Transverse colon (tissue), 4 donors: ENCODE results near the gene PCSK5. TPM values are rescaled to one million over a fixed set of nuclear protein-coding genes. Genes with fewer than 3 reads are reported as not detected.

ENCODE experiments used
- DNase-seq: peaks from one replicate; pipeline ENCODE4 v3.0.0-alpha.2; 2019
- H3K27ac ChIP-seq, 4 donors: fragments of 200-600 bp; sonication (generic); 2 replicates each; pipeline ENCODE4 v1.5.1; 2016 to 2018; ENCODE audit warnings: inconsistent platforms in 4 of 4
- H3K27me3 ChIP-seq: fragments of 200-600 bp; sonication (generic); 2 replicates; pipeline ENCODE4 v1.5.1; 2017; ENCODE audit warnings: inconsistent platforms
- H3K36me3 ChIP-seq, 4 donors: fragments of 200-600 bp; sonication (generic); 2 replicates each; pipeline ENCODE4 v1.5.1; 2017 to 2019; ENCODE audit warnings: inconsistent platforms in 4 of 4
- H3K4me1 ChIP-seq, 4 donors: fragments of 200-600 bp; sonication (generic); 2 replicates each; pipeline ENCODE4 v1.5.1; 2017 to 2020; ENCODE audit warnings: inconsistent platforms in 4 of 4
- H3K4me3 ChIP-seq, 4 donors: fragments of 200-600 bp; sonication (generic); 1 replicate in 1 of 4; 2 replicates in 3 of 4; pipeline versions ENCODE4 v1.5.1 to v1.6.1; 2017 to 2019; ENCODE audit warnings: inconsistent platforms in 4 of 4
- H3K9me3 ChIP-seq, 2 donors: fragments of 200-600 bp; sonication (generic); 2 replicates each; pipeline ENCODE4 v1.5.1; 2017 to 2019; ENCODE audit warnings: inconsistent platforms in 2 of 2
- EP300 ChIP-seq: sonication (generic); formaldehyde crosslinking; IDR thresholded peaks from one replicate; pipeline ENCODE4 v1.6.1; 2017; ENCODE audit warnings: antibody characterized with exemption, low read depth
- POLR2A ChIP-seq: fragments of 450-650 bp; IDR thresholded peaks from one replicate; pipeline ENCODE4 v1.6.1; 2016; ENCODE audit warnings: antibody characterized with exemption, mild to moderate bottlenecking, moderate library complexity
- POLR2AphosphoS5 ChIP-seq, 3 donors: sonication (generic); formaldehyde crosslinking; IDR thresholded peaks; one replicate each; pipeline ENCODE4 v1.6.1; 2016; ENCODE audit warnings: antibody characterized with exemption in 3 of 3
- WGBS, 2 donors: methylation state at CpG; one replicate each; pipeline ENCODE4 v1.1.5; 2018; ENCODE audit warnings: low coverage in 1 of 2; 5-methylcytosine and 5-hydroxymethylcytosine counted together
- in situ Hi-C, 4 donors: fragments of 200-750 bp; cut with MboI; loops; one replicate each; pipeline versions ENCODE4 v1.15.0 to v1.15.1; 2017; ENCODE audit warnings: low sequenced_read_pairs in 3 of 4, low pct_ligation_motif_present in 1 of 4, low pct_unique_long_range_greater_than_20kb in 1 of 4
- intact Hi-C: fragments of 100-400 bp; cut with DNase I; formaldehyde crosslinking; loops from one replicate; pipeline ENCODE4 v1.15.1; 2023; ENCODE audit warnings: low total_unique reads
- total RNA-seq, 4 donors: library from RNA; depleted of rRNA; stranded (reverse); fragments of >200 nt; gene quantifications; one replicate each; pipeline ENCODE4 v1.1.0, GENCODE V29; 2016
- TF ChIP-seq, protein P1 (sequence below), 5 experiments: fragments of 200-600 bp in 3 of 5; fragments of 450-650 bp in 2 of 5; sonication (generic) in 3 of 5; IDR thresholded peaks; 1 replicate in 2 of 5; 2 replicates in 3 of 5; pipeline ENCODE4 v1.5.1; 2016 to 2017; ENCODE audit warnings: antibody characterized with exemption in 5 of 5, inconsistent platforms in 3 of 5, mild to moderate bottlenecking in 2 of 5, moderate library complexity in 1 of 5

The PCSK5 gene
- total RNA-seq, 4 donors from 2014 or later = 110 to 248 (median 127) TPM

DNA sequence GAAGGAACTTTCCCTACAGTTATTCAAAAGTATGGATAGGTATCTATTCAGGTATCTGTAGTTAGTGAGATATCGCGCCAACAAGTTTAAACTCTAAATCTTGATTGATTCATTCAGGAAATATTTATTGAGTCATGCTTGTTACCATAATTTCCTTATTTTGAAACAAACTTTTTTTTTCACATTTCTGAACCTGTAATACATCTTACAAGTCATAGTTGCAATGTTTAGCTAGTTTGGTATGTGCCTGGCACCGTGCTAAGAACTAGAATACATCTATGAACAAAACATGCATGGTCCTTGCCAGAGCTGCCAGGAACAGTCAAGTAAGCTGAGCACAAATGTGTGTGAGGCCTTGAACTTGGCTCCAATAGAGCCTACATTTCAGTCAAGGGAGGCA lies 226.4 kb downstream of the PCSK5 start:
- in situ Hi-C loops (no loop called here), intact Hi-C loops (no loop called here)
- H3K4me3 ChIP-seq = no peak overlapping the region
- H3K9me3 ChIP-seq = no peaks in the 10 kb centered on the region
- TF ChIP-seq POLR2A (no peak), EP300 (no peak)
- H3K27me3 ChIP-seq = no peaks in the 10 kb centered on the region
- H3K4me1 ChIP-seq = peaks cover 0 to 5% (median 0%) of the 10 kb centered on the region in 4 donors
- DNase-seq = no peak
- H3K36me3 ChIP-seq = no peaks in the 10 kb centered on the region
- WGBS, 2 donors = 72 to 84% methylated on average over 3 of the region's 3 CpGs
- no peak overlapping the region for H3K27ac ChIP-seq

DNA sequence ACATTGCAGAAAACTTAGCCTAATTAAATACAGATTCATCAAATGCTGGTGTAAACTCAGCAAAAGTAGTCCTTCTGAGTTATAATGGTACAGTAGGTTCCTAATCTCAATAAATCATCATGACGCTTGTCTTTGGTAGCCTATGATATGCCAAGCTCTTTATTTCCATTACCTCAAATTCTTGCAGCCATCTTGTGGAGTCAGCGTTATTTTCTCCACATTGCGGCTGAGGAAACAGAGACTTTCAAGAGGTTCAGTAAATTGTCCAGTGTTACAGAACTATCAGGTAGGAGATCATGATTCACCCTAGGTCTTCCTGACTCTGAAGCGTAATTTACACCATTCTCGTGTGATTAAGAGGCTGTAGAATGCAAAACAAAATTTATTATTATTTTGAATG lies 237.2 kb downstream of the PCSK5 start:
- intact Hi-C loops = no loop called here
- WGBS, 2 donors = 86 to 97% methylated on average over 5 of the region's 5 CpGs

DNA sequence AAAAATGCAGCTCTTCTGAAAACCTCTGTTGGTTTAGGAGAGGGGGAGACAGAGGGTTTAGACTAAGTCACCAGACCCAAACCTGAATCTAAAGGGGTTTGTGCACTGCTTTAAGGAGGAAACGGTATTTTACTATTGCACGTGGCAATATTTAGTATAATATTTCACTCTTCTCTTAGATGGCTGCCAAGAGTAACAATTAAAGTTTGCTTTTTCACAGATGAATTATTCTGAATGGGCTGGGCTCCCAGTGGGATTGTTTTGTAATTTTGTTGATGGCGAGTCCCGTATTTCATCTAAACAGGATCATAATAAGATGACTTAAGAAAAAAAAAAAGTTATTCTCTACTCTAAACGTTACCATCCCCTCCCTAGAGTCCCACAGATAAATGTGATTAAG lies 245.4 kb downstream of the PCSK5 start:
- no peak for TF ChIP-seq POLR2AphosphoS5 (IDR thresholded peaks at IDR 0.05)
- no peak for TF ChIP-seq EP300
- TF ChIP-seq POLR2A = no peak
- Histone ChIP-seq H3K36me3 (no peaks in the 10 kb centered on the region), H3K9me3 (no peaks in the 10 kb centered on the region), H3K27ac (no peak overlapping the region), H3K27me3 (no peaks in the 10 kb centered on the region), H3K4me1 (peaks cover 0 to 12% (median 0%) of the 10 kb centered on the region in 4 donors), H3K4me3 (no peak overlapping the region)
- intact Hi-C loops = no loop called here
- WGBS, 2 donors = 41 to 50% methylated on average over 5 of the region's 5 CpGs
- in situ Hi-C loops = no loop called here
- DNase-seq = no peak

More for the DNA sequence above, 237.2 kb downstream of the PCSK5 start:
- no peaks in the 10 kb centered on the region for H3K9me3 ChIP-seq
- no peaks in the 10 kb centered on the region for H3K4me1 ChIP-seq
- H3K4me3 ChIP-seq = no peak overlapping the region
- no peak for DNase-seq
- H3K27ac ChIP-seq = no peak overlapping the region
- H3K27me3 ChIP-seq = no peaks in the 10 kb centered on the region
- in situ Hi-C loops = no loop called here
- no peak for TF ChIP-seq EP300
- no peak for TF ChIP-seq POLR2AphosphoS5 (IDR thresholded peaks at IDR 0.05)
- TF ChIP-seq POLR2A = no peak
- TF ChIP-seq, protein P1, sequence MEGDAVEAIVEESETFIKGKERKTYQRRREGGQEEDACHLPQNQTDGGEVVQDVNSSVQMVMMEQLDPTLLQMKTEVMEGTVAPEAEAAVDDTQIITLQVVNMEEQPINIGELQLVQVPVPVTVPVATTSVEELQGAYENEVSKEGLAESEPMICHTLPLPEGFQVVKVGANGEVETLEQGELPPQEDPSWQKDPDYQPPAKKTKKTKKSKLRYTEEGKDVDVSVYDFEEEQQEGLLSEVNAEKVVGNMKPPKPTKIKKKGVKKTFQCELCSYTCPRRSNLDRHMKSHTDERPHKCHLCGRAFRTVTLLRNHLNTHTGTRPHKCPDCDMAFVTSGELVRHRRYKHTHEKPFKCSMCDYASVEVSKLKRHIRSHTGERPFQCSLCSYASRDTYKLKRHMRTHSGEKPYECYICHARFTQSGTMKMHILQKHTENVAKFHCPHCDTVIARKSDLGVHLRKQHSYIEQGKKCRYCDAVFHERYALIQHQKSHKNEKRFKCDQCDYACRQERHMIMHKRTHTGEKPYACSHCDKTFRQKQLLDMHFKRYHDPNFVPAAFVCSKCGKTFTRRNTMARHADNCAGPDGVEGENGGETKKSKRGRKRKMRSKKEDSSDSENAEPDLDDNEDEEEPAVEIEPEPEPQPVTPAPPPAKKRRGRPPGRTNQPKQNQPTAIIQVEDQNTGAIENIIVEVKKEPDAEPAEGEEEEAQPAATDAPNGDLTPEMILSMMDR (IDR thresholded peaks at IDR 0.05) = no peak
- no peaks in the 10 kb centered on the region for H3K36me3 ChIP-seq

DNA sequence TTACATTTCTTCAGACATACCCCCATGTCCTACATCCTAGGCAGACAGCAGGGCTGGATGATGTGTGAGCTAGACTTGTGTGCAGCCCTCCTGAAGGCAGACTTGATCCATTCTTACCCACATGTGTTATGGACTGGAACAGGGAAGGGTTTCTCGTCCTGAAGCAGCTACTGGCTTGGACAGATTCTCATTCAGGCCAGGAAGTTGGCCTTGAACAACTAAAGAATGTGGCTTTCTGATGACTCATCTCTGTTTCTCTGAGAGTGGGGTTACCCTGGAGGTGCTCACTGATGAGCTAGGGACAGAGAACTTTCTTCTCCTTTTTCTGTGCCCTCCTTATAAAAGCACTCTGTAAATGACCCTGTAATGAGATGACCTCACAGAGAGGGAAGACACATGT lies 246.5 kb downstream of the PCSK5 start:
- Histone ChIP-seq H3K4me1 (peaks cover 0 to 12% (median 0%) of the 10 kb centered on the region in 4 donors), H3K27ac (no peak overlapping the region), H3K9me3 (no peaks in the 10 kb centered on the region), H3K27me3 (no peaks in the 10 kb centered on the region), H3K4me3 (no peak overlapping the region), H3K36me3 (no peaks in the 10 kb centered on the region)
- TF ChIP-seq EP300 = no peak
- no peak for TF ChIP-seq POLR2AphosphoS5 (IDR thresholded peaks at IDR 0.05)
- TF ChIP-seq POLR2A = no peak
- TF ChIP-seq, protein P1 (IDR thresholded peaks at IDR 0.05) = no peak
- intact Hi-C loops (no loop called here), in situ Hi-C loops (no loop called here)
- DNase-seq = no peak
- 44% methylated on average over 1 of the region's 1 CpG; no CpG with 5 or more reads in 1 of the 2 donors for WGBS, 2 donors

DNA sequence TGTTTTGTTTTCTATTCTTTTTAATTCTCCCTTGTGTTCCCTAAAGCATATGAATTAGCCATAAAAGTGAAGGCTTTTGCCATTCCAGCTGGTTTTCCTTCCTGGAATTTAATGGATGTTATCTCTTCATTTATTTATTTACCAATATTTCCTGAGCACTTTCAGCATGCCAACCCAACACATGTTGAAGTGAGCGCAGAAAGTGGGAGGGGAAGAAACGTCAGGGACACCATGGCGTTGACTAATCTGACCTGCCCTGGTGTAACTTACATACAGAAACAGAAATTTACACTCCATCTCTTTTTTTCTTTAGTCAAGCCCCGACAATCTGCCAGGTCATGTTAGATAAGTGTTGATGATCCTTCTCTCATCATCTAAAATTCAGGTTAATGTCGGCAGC lies 247.5 kb downstream of the PCSK5 start:
- intact Hi-C loops (no loop called here), in situ Hi-C loops (no loop called here)
- Histone ChIP-seq H3K4me3 (no peak overlapping the region), H3K27ac (no peak overlapping the region), H3K27me3 (no peaks in the 10 kb centered on the region), H3K36me3 (no peaks in the 10 kb centered on the region), H3K9me3 (no peaks in the 10 kb centered on the region), H3K4me1 (peaks cover 0 to 12% (median 0%) of the 10 kb centered on the region in 4 donors)
- TF ChIP-seq POLR2AphosphoS5 (IDR thresholded peaks at IDR 0.05) (no peak), EP300 (no peak), POLR2A (no peak)
- TF ChIP-seq, protein P1 (IDR thresholded peaks at IDR 0.05) = no peak
- WGBS, 2 donors = 81 to 89% methylated on average over 5 of the region's 5 CpGs
- no peak for DNase-seq
